H9 (cell line): Measurements from ENCODE around the gene PTPRN2. TPM values are rescaled to one million over a fixed set of nuclear protein-coding genes. Genes with fewer than 3 reads are reported as not detected.

Experiments
- DNase-seq: peaks from one replicate; pipeline ENCODE4 v3.0.0-alpha.2; 2017
- H2AFZ ChIP-seq: one replicate; pipeline ENCODE4 v1.6.1; 2013; ENCODE audit warnings: mild to moderate bottlenecking, low read length, control low read depth, moderate library complexity
- H2AK5ac ChIP-seq: 2 replicates; pipeline ENCODE4 v1.6.1; 2013; ENCODE audit warnings: low read length, control low read depth, mixed read lengths; ENCODE audit not compliant: insufficient read length
- H2BK120ac ChIP-seq: one replicate; pipeline ENCODE4 v1.6.1; 2013; ENCODE audit warnings: low read depth, mild to moderate bottlenecking, low read length, control low read depth, inconsistent platforms; ENCODE audit not compliant: poor library complexity, severe bottlenecking
- H2BK12ac ChIP-seq: 2 replicates; pipeline ENCODE4 v1.6.1; 2013; ENCODE audit warnings: low read length, control low read depth, mixed read lengths, low read depth; ENCODE audit not compliant: insufficient read length
- H2BK15ac ChIP-seq: 2 replicates; pipeline ENCODE4 v1.6.1; 2013; ENCODE audit warnings: low read depth, low read length, control low read depth
- H2BK20ac ChIP-seq: one replicate; pipeline ENCODE4 v1.6.1; 2013; ENCODE audit warnings: low read depth, mild to moderate bottlenecking, low read length, control low read depth, inconsistent platforms; ENCODE audit not compliant: poor library complexity, severe bottlenecking
- H2BK5ac ChIP-seq: 2 replicates; pipeline ENCODE4 v1.6.1; 2013; ENCODE audit warnings: low read length, control low read depth, mixed read lengths; ENCODE audit not compliant: insufficient read length
- H3K14ac ChIP-seq: 2 replicates; pipeline ENCODE4 v1.6.1; 2013; ENCODE audit warnings: low read length, control low read depth; ENCODE audit not compliant: insufficient read depth
- H3K18ac ChIP-seq: 2 replicates; pipeline ENCODE4 v1.6.1; 2013; ENCODE audit warnings: low read depth, mild to moderate bottlenecking, mixed read lengths, low read length, control low read depth; ENCODE audit not compliant: insufficient read length
- H3K23ac ChIP-seq: 2 replicates; pipeline ENCODE4 v1.6.1; 2013; ENCODE audit warnings: low read length, control low read depth, mixed read lengths, low read depth; ENCODE audit not compliant: insufficient read length
- H3K23me2 ChIP-seq: 2 replicates; pipeline ENCODE4 v1.6.1; 2013; ENCODE audit warnings: low read depth, mild to moderate bottlenecking, mixed read lengths, low read length, control low read depth; ENCODE audit not compliant: insufficient read length, poor library complexity, severe bottlenecking
- H3K27ac ChIP-seq: 2 replicates; pipeline ENCODE4 v1.5.1; 2013; ENCODE audit warnings: low read length, control low read depth, mixed read lengths, low read depth; ENCODE audit not compliant: insufficient read length
- H3K27me3 ChIP-seq: 2 replicates; pipeline ENCODE4 v1.6.1; 2013; ENCODE audit warnings: low read length, control low read depth, inconsistent platforms; ENCODE audit not compliant: insufficient read depth
- H3K4ac ChIP-seq: 2 replicates; pipeline ENCODE4 v1.6.1; 2013; ENCODE audit warnings: low read depth, mild to moderate bottlenecking, control low read depth, inconsistent platforms, low read length, moderate library complexity
- H3K4me1 ChIP-seq: 2 replicates; pipeline ENCODE4 v1.6.1; 2013; ENCODE audit warnings: low read length, control low read depth, inconsistent platforms; ENCODE audit not compliant: insufficient read depth
- H3K4me2 ChIP-seq: 2 replicates; pipeline ENCODE4 v1.6.1; 2013; ENCODE audit warnings: low read length, control low read depth, mixed read lengths; ENCODE audit not compliant: insufficient read length, insufficient read depth
- H3K56ac ChIP-seq: 2 replicates; pipeline ENCODE4 v1.6.1; 2013; ENCODE audit warnings: low read depth, mild to moderate bottlenecking, mixed read lengths, low read length, control low read depth; ENCODE audit not compliant: insufficient read length
- H3K79me1 ChIP-seq: 2 replicates; pipeline ENCODE4 v1.6.1; 2013; ENCODE audit warnings: low read depth, mild to moderate bottlenecking, moderate library complexity, low read length, control low read depth, inconsistent platforms; ENCODE audit not compliant: insufficient read depth, poor library complexity, severe bottlenecking
- H3K79me2 ChIP-seq: 2 replicates; pipeline ENCODE4 v1.6.1; 2013; ENCODE audit warnings: low read length, control low read depth, inconsistent platforms; ENCODE audit not compliant: insufficient read depth
- H3K9ac ChIP-seq: 2 replicates; pipeline ENCODE4 v1.6.1; 2013; ENCODE audit warnings: low read length, control low read depth, mixed read lengths; ENCODE audit not compliant: insufficient read length; ENCODE audit errors: extremely low read depth
- H3K9me3 ChIP-seq: one replicate; pipeline ENCODE4 v1.6.1; 2013; ENCODE audit warnings: low read depth, low read length, inconsistent platforms; ENCODE audit not compliant: control insufficient read depth
- H3T11ph ChIP-seq: one replicate; pipeline ENCODE4 v1.6.1; 2013; ENCODE audit warnings: mild to moderate bottlenecking, low read length, control low read depth, inconsistent platforms
- H4K20me1 ChIP-seq: one replicate; pipeline ENCODE4 v1.6.1; 2013; ENCODE audit not compliant: control insufficient read depth, insufficient read length, insufficient read depth
- H4K5ac ChIP-seq: 2 replicates; pipeline ENCODE4 v1.6.1; 2013; ENCODE audit warnings: low read depth, mild to moderate bottlenecking, mixed read lengths, low read length, control low read depth; ENCODE audit not compliant: insufficient read length
- H4K8ac ChIP-seq: replicated peaks from 2 replicates; pipeline ENCODE4 v1.6.1; 2013; ENCODE audit warnings: low read length, control low read depth, mixed read lengths, low read depth; ENCODE audit not compliant: insufficient read length
- H4K91ac ChIP-seq: 2 replicates; pipeline ENCODE4 v1.6.1; 2013; ENCODE audit warnings: low read depth, mild to moderate bottlenecking, moderate library complexity, mixed read lengths, low read length, control low read depth; ENCODE audit not compliant: insufficient read length
- H3K27ac Mint-ChIP-seq, 3 experiments: 2 replicates in 2 of 3; 3 replicates in 1 of 3; pipeline ENCODE4 v1.8.0; 2020 to 2021; ENCODE audit warnings: mixed read lengths in 3 of 3, mild to moderate bottlenecking in 1 of 3, moderate library complexity in 1 of 3
- H3K27me3 Mint-ChIP-seq: 2 replicates; pipeline ENCODE4 v1.8.0; 2021; ENCODE audit warnings: low read depth, mild to moderate bottlenecking, moderate library complexity, mixed read lengths
- H3K36me3 Mint-ChIP-seq, 3 experiments: 2 replicates in 2 of 3; 3 replicates in 1 of 3; pipeline ENCODE4 v1.8.0; 2020 to 2021; ENCODE audit warnings: low read depth in 3 of 3, mixed read lengths in 3 of 3; ENCODE audit not compliant: insufficient read depth in 1 of 3
- H3K4me1 Mint-ChIP-seq, 2 experiments: 2 replicates each; pipeline ENCODE4 v1.8.0; 2020; ENCODE audit warnings: mixed read lengths in 2 of 2
- H3K4me3 Mint-ChIP-seq, 2 experiments: 2 replicates in 1 of 2; 3 replicates in 1 of 2; pipeline ENCODE4 v1.8.0; 2020 to 2021; ENCODE audit warnings: mild to moderate bottlenecking in 2 of 2, mixed read lengths in 2 of 2, moderate library complexity in 1 of 2
- H3K9me3 Mint-ChIP-seq, 2 experiments: 2 replicates in 1 of 2; 3 replicates in 1 of 2; pipeline ENCODE4 v1.8.0; 2020; ENCODE audit warnings: mild to moderate bottlenecking in 2 of 2, mixed read lengths in 2 of 2, moderate library complexity in 1 of 2
- WGBS: extraction: QIAGEN DNeasy Blood & Tissue Kit; methylation state at CpG from one replicate; pipeline ENCODE4 v1.1.7; 2013; ENCODE audit warnings: missing lambda C conversion rate, low lambda C conversion rate, mixed read lengths; ENCODE audit not compliant: insufficient read length; ENCODE audit errors: extremely low coverage; 5-methylcytosine and 5-hydroxymethylcytosine counted together
- total RNA-seq: library from RNA; stranded (reverse); gene quantifications from 2 replicates; pipeline ENCODE4 v1.2.1, GENCODE V29; 2021
- TF ChIP-seq, protein P1 (sequence below): fragments of 200-600 bp; sonication (generic); conservative IDR thresholded peaks from 3 replicates; pipeline ENCODE4 v1.8.0; 2021; ENCODE audit warnings: antibody characterized with exemption, mild to moderate bottlenecking

PTPRN2 gene
- total RNA-seq, 1 experiment from 2014 or later, result 5.2 TPM

DNA sequence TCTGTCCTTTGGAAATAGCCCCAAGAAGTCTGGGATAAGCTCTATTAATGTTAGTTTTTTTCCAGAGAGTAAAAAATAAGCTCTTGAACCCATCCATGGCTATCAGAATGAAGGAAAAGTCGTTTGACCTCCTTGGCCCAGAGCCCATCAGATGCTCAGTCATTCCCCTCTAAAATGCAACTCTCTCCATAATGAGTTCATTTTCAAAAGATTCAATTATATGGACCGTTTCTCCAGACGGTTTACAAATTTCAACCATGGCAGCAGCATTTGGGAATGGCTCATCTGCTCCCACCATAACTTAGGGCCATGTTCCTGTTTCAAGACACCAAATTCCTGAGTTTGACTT, 220.0 kb downstream of the PTPRN2 start:
- no peak overlapping the region for H4K5ac ChIP-seq
- no peak overlapping the region for H3K56ac ChIP-seq
- H2BK20ac ChIP-seq, result no peak overlapping the region
- no peak overlapping the region for H3K18ac ChIP-seq
- H3K9ac ChIP-seq, result no peak overlapping the region
- no peak overlapping the region for H3K4ac ChIP-seq
- no peaks in the 10 kb centered on the region for H3K9me3 ChIP-seq
- no peak overlapping the region for H2BK5ac ChIP-seq
- no peak overlapping the region for H4K91ac ChIP-seq
- H2BK15ac ChIP-seq, result no peak overlapping the region
- H3K79me1 ChIP-seq, result no peaks in the 10 kb centered on the region
- no CpG with 5 or more reads among the region's 3 CpGs for WGBS
- H3K27me3 ChIP-seq, result no peaks in the 10 kb centered on the region
- no peak overlapping the region for H3K14ac ChIP-seq
- H3K4me1 Mint-ChIP-seq, result no peaks in the 10 kb centered on the region; a peak in 1 of 4 replicates
- H3T11ph ChIP-seq, result no peak overlapping the region
- H2BK12ac ChIP-seq, result no peak overlapping the region
- no peak overlapping the region for H2AFZ ChIP-seq
- H2AK5ac ChIP-seq, result no peak overlapping the region
- H4K8ac ChIP-seq, result no peak overlapping the region
- H3K4me3 Mint-ChIP-seq, result no peak overlapping the region
- H3K23ac ChIP-seq, result no peak overlapping the region
- no peaks in the 10 kb centered on the region for H3K79me2 ChIP-seq
- H3K27ac Mint-ChIP-seq, result no peak overlapping the region
- peaks cover 28% of the 10 kb centered on the region for H3K27me3 Mint-ChIP-seq
- TF ChIP-seq, protein P1, sequence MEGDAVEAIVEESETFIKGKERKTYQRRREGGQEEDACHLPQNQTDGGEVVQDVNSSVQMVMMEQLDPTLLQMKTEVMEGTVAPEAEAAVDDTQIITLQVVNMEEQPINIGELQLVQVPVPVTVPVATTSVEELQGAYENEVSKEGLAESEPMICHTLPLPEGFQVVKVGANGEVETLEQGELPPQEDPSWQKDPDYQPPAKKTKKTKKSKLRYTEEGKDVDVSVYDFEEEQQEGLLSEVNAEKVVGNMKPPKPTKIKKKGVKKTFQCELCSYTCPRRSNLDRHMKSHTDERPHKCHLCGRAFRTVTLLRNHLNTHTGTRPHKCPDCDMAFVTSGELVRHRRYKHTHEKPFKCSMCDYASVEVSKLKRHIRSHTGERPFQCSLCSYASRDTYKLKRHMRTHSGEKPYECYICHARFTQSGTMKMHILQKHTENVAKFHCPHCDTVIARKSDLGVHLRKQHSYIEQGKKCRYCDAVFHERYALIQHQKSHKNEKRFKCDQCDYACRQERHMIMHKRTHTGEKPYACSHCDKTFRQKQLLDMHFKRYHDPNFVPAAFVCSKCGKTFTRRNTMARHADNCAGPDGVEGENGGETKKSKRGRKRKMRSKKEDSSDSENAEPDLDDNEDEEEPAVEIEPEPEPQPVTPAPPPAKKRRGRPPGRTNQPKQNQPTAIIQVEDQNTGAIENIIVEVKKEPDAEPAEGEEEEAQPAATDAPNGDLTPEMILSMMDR, result no peak
- H3K9me3 Mint-ChIP-seq, result no peaks in the 10 kb centered on the region; a peak in 2 of 5 replicates
- no peaks in the 10 kb centered on the region for H4K20me1 ChIP-seq
- H3K4me1 ChIP-seq, result no peaks in the 10 kb centered on the region
- H3K36me3 Mint-ChIP-seq, result peaks cover 0 to 1% (median 0%) of the 10 kb centered on the region in 3 experiments; a peak in 1 of 7 replicates
- no peak overlapping the region for H2BK120ac ChIP-seq
- DNase-seq, result no peak
- H3K4me2 ChIP-seq, result no peak overlapping the region
- no peak overlapping the region for H3K27ac ChIP-seq
- no peaks in the 10 kb centered on the region for H3K23me2 ChIP-seq
